A673 (cell line): ENCODE results near the gene SLC24A5. TPM values are rescaled to one million over a fixed set of nuclear protein-coding genes. Genes with fewer than 3 reads are reported as not detected.

Experiments
- BruUV-seq: library from RNA; stranded (reverse); fragments of 400-500 nt; replicated peaks from 2 replicates; lab custom pipeline; 2021; lab: Mats Ljungman, UMichigan
- CTCF ChIA-PET: fragments of 300-600 bp; sonication (Branson Sonifier 250); formaldehyde crosslinking; loops from one replicate; lab custom pipeline; 2022; ENCODE audit warnings: antibody characterized with exemption; lab: Charles Lee
- POLR2A ChIA-PET: fragments of 300-600 bp; sonication (Branson Sonifier 250); formaldehyde crosslinking; loops from one replicate; lab custom pipeline; 2022; ENCODE audit warnings: antibody characterized with exemption; ENCODE audit not compliant: low non-redundant PET; lab: Charles Lee
- DNase-seq: peaks from one replicate; pipeline ENCODE4 v3.0.0-alpha.2; 2015; ENCODE audit warnings: low spot score
- H3K27ac ChIP-seq: fragments of 200-600 bp; sonication (generic); 2 replicates; pipeline ENCODE4 v1.5.1; 2016; ENCODE audit warnings: mixed run types, low read depth, mild to moderate bottlenecking, mixed read lengths, antibody characterized with exemption, low read length; ENCODE audit not compliant: poor library complexity, severe bottlenecking
- H3K27me3 ChIP-seq: fragments of 200-600 bp; sonication (generic); replicated peaks from 2 replicates; pipeline ENCODE4 v1.6.1; 2017; ENCODE audit warnings: mixed run types, low read depth, mild to moderate bottlenecking, mixed read lengths, antibody characterized with exemption, low read length; ENCODE audit not compliant: insufficient read depth, poor library complexity
- H3K36me3 ChIP-seq: fragments of 200-600 bp; sonication (generic); 2 replicates; pipeline ENCODE4 v1.6.1; 2016; ENCODE audit warnings: mixed run types, mild to moderate bottlenecking, mixed read lengths, antibody characterized with exemption, low read length; ENCODE audit not compliant: insufficient read depth, poor library complexity, severe bottlenecking
- H3K4me1 ChIP-seq: fragments of 200-600 bp; sonication (generic); 2 replicates; pipeline ENCODE4 v1.6.1; 2017; ENCODE audit warnings: mixed run types, mild to moderate bottlenecking, mixed read lengths, antibody characterized with exemption, low read length; ENCODE audit not compliant: insufficient read depth, poor library complexity, severe bottlenecking
- H3K4me3 ChIP-seq: fragments of 200-600 bp; sonication (generic); 2 replicates; pipeline ENCODE4 v1.5.1; 2016; ENCODE audit warnings: low read depth, mixed run types, mild to moderate bottlenecking, mixed read lengths, low read length; ENCODE audit not compliant: poor library complexity, severe bottlenecking
- H3K9me3 ChIP-seq: fragments of 200-600 bp; sonication (generic); 2 replicates; pipeline ENCODE4 v1.6.1; 2016; ENCODE audit warnings: mixed run types, low read depth, mild to moderate bottlenecking, mixed read lengths, antibody characterized with exemption, low read length; ENCODE audit not compliant: poor library complexity, severe bottlenecking
- EZH2 ChIP-seq: fragments of 200-600 bp; sonication (generic); IDR thresholded peaks from 2 replicates; pipeline ENCODE4 v1.6.1; 2017; ENCODE audit warnings: borderline replicate concordance, low read depth, mild to moderate bottlenecking, mixed read lengths, antibody characterized with exemption, low read length; ENCODE audit not compliant: poor library complexity, severe bottlenecking
- intact Hi-C: fragments of 100-400 bp; cut with micrococcal nuclease; formaldehyde crosslinking; loops from one replicate; pipeline ENCODE4 v1.10.0; 2022; ENCODE audit not compliant: unreplicated experiment
- total RNA-seq: library from RNA; stranded (reverse); gene quantifications from 2 replicates; pipeline ENCODE4 v1.2.3, GENCODE V29; 2021
- TF ChIP-seq, protein P1 (sequence below): fragments of 300-800, 200-600 bp; sonication (generic); conservative IDR thresholded peaks from 2 replicates; pipeline ENCODE4 v1.5.1; 2017; ENCODE audit warnings: low read depth, mild to moderate bottlenecking, antibody characterized with exemption, low read length, moderate library complexity, mixed read lengths

The SLC24A5 gene
- total RNA-seq, 1 experiment from 2014 or later = not detected

DNA sequence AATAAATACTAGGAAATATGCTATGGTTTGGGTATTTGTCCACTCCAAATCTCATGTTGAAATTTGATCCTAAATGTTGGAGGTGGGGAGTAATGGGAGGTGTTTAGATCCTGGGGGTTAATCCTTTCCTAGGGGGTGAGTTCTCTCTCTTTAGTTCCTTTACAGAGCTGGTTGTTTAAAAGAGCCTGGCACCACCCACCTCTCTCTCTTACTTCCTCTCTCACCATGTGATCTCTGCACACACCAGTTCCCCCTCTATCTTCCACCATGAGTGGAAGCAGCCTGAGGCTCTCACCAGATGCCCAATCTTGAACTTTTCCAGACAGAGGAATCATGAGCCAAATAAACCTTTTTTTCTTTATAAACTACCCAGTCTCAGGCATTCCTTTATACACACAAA is 10.5 kb downstream of the SLC24A5 start:
- Histone ChIP-seq H3K27ac (no peak overlapping the region), H3K4me3 (no peak overlapping the region), H3K36me3 (no peaks in the 10 kb centered on the region), H3K4me1 (no peaks in the 10 kb centered on the region), H3K9me3 (no peaks in the 10 kb centered on the region), H3K27me3 (no peaks in the 10 kb centered on the region)
- DNase-seq = no peak
- intact Hi-C loops = no loop called here
- BruUV-seq = no TSS peak
- no peak for TF ChIP-seq EZH2
- TF ChIP-seq, protein P1, sequence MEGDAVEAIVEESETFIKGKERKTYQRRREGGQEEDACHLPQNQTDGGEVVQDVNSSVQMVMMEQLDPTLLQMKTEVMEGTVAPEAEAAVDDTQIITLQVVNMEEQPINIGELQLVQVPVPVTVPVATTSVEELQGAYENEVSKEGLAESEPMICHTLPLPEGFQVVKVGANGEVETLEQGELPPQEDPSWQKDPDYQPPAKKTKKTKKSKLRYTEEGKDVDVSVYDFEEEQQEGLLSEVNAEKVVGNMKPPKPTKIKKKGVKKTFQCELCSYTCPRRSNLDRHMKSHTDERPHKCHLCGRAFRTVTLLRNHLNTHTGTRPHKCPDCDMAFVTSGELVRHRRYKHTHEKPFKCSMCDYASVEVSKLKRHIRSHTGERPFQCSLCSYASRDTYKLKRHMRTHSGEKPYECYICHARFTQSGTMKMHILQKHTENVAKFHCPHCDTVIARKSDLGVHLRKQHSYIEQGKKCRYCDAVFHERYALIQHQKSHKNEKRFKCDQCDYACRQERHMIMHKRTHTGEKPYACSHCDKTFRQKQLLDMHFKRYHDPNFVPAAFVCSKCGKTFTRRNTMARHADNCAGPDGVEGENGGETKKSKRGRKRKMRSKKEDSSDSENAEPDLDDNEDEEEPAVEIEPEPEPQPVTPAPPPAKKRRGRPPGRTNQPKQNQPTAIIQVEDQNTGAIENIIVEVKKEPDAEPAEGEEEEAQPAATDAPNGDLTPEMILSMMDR = no peak
- ChIA-PET CTCF (no interaction called here), POLR2A (no interaction called here)

DNA sequence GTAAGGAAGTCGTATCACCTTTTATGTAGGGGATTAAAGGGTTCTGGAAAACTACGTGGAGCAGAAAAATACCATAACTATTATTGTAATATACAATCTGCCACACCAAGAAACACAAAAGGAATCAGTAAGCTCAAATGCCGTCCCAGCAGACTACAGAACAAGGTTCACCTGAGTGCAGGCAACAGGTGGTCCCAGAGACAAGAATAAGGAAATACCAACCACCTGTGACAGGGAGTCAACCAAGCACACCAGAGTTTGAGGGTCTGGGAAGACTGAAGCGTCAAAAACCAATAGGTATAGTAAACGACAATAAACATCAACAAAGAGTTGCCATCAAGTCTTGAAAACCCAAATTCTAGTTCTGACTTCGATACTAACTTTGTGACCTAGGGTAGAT is 12.1 kb downstream of the SLC24A5 start:
- ChIA-PET POLR2A (no interaction called here), CTCF (no interaction called here)
- no peak overlapping the region for H3K27ac ChIP-seq
- intact Hi-C loops = no loop called here
- no peaks in the 10 kb centered on the region for H3K9me3 ChIP-seq
- no peak for DNase-seq
- no peaks in the 10 kb centered on the region for H3K4me1 ChIP-seq
- TF ChIP-seq, protein P1 = no peak
- TF ChIP-seq EZH2 = no peak
- no peaks in the 10 kb centered on the region for H3K36me3 ChIP-seq
- BruUV-seq = no TSS peak
- no peaks in the 10 kb centered on the region for H3K27me3 ChIP-seq
- no peak overlapping the region for H3K4me3 ChIP-seq

DNA sequence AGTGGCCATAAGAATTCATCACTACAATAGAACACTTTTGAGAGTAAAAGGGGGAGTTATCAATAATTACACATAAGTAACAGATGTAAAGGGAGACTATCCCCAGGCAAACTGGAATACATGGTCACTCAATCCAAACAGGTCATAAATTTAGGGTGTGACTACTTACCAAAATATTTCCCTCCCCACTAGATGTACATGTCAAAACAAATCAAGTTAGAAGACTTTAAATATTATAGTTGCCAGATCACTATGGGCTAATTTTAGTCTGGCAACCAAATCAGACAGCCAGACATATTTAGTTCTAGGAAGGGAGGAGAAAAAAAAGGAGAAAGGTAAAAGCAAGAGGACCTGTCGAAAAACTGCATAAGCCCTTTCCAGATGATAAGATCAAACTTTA is 23.1 kb downstream of the SLC24A5 start:
- BruUV-seq = no TSS peak
- POLR2A ChIA-PET = no interaction called here
- no peak for TF ChIP-seq EZH2
- TF ChIP-seq, protein P1 = no peak
- Histone ChIP-seq H3K27ac (no peak overlapping the region), H3K4me1 (no peaks in the 10 kb centered on the region), H3K9me3 (no peaks in the 10 kb centered on the region), H3K4me3 (no peak overlapping the region), H3K27me3 (no peaks in the 10 kb centered on the region), H3K36me3 (peaks cover 25% of the 10 kb centered on the region)
- intact Hi-C loops = no loop called here
- DNase-seq = no peak
- CTCF ChIA-PET = no interaction called here
